Stomach (tissue), 4 donors: ENCODE data around the gene RAC3.

Experiments
- CTCF ChIP-seq, 7 experiments: fragments of 450-650 bp in 4 of 7; fragments of 200-600 bp in 3 of 7; sonication (generic) in 3 of 7; IDR thresholded peaks; one replicate each; pipeline ENCODE4 v1.5.1; 2016 to 2019; ENCODE audit warnings: antibody characterized with exemption in 7 of 7, control low read depth in 2 of 7, mild to moderate bottlenecking in 1 of 7
- EP300 ChIP-seq: sonication (generic); formaldehyde crosslinking; IDR thresholded peaks from one replicate; pipeline ENCODE4 v1.6.1; 2017; ENCODE audit warnings: antibody characterized with exemption
- POLR2A ChIP-seq, 4 donors: fragments of 450-650 bp; IDR thresholded peaks; one replicate each; pipeline ENCODE4 v1.6.1; 2016; ENCODE audit warnings: antibody characterized with exemption in 4 of 4, control low read depth in 2 of 4, mild to moderate bottlenecking in 1 of 4, moderate library complexity in 1 of 4
- POLR2AphosphoS5 ChIP-seq, 3 donors: sonication (generic); formaldehyde crosslinking; IDR thresholded peaks; one replicate each; pipeline ENCODE4 v1.6.1; 2016; ENCODE audit warnings: antibody characterized with exemption in 3 of 3

GRCh38 chr17:82023447-82024241 lies 7.8 kb upstream of the RAC3 start:
- no peak for TF ChIP-seq POLR2AphosphoS5 (IDR thresholded peaks at IDR 0.05)
- no peak for TF ChIP-seq CTCF (IDR thresholded peaks at IDR 0.05)
- no peak for TF ChIP-seq POLR2A (IDR thresholded peaks at IDR 0.05)
- TF ChIP-seq EP300 = no peak
